ENCODE data around the gene ATRAID. TPM values are rescaled to one million over a fixed set of nuclear protein-coding genes. Genes with fewer than 3 reads are reported as not detected.
"Not testable (repeated sequence)": the region's sequence is repeated elsewhere in the genome, so short reads cannot be mapped to it uniquely, and the experiment has no call there.

The ATRAID gene
- total and polyA plus RNA-seq, 9 donors, result 84.5 to 121 (median 94.2) TPM

- DNase-seq, result no peak
- 86% methylated on average over 3 of the region's 8 CpGs for WGBS (ENCODE audit: insufficient coverage)
- Histone ChIP-seq H3K27me3 (ENCODE audit: control insufficient read depth, insufficient read depth, low read length) (peaks cover 28% of the 10 kb centered on the region), H3K9me3 (replicated peaks; ENCODE audit: control insufficient read depth, low read depth, low read length) (no peaks in the 10 kb centered on the region), H3K4me1 (ENCODE audit: control insufficient read depth, insufficient read depth, low read length) (no peaks in the 10 kb centered on the region), H3K27ac (ENCODE audit: low read length) (no peak overlapping the region), H3K36me3 (ENCODE audit: control insufficient read depth, insufficient read depth, low read length) (no peaks in the 10 kb centered on the region), H3K4me3 (ENCODE audit: low read length) (no peak overlapping the region)
Measured at GRCh38 chr2:27175330-27175729, 36.5 kb upstream of the ATRAID start.

GRCh38 chr2:27175781-27176180 is 36.1 kb upstream of the ATRAID start:
- DNase-seq; H3K36me3 ChIP-seq (ENCODE audit: control insufficient read depth, insufficient read depth, low read length); H3K4me3 ChIP-seq (ENCODE audit: low read length); H3K27ac ChIP-seq (ENCODE audit: low read length); H3K9me3 ChIP-seq (replicated peaks; ENCODE audit: control insufficient read depth, low read depth, low read length); H3K4me1 ChIP-seq (ENCODE audit: control insufficient read depth, insufficient read depth, low read length): not testable (repeated sequence)
- H3K27me3 ChIP-seq (ENCODE audit: control insufficient read depth, insufficient read depth, low read length), result peaks cover 26% of the 10 kb centered on the region
- no CpG with 5 or more reads among the region's 4 CpGs for WGBS (ENCODE audit: insufficient coverage)

- no peak overlapping the region for H3K27ac ChIP-seq (ENCODE audit: low read length)
- no peaks in the 10 kb centered on the region for H3K4me1 ChIP-seq (ENCODE audit: control insufficient read depth, insufficient read depth, low read length)
- peaks cover 18% of the 10 kb centered on the region for H3K27me3 ChIP-seq (ENCODE audit: control insufficient read depth, insufficient read depth, low read length)
- WGBS (ENCODE audit: insufficient coverage), result 93% methylated on average over 9 of the region's 15 CpGs
- no peak for DNase-seq
- H3K9me3 ChIP-seq (replicated peaks; ENCODE audit: control insufficient read depth, low read depth, low read length), result no peaks in the 10 kb centered on the region
- H3K36me3 ChIP-seq (ENCODE audit: control insufficient read depth, insufficient read depth, low read length), result no peaks in the 10 kb centered on the region
- H3K4me3 ChIP-seq (ENCODE audit: low read length), result no peak overlapping the region
Measured at GRCh38 chr2:27177441-27178351, 34.1 kb upstream of the ATRAID start.

GRCh38 chr2:27178469-27178868 is 33.4 kb upstream of the ATRAID start:
- WGBS (ENCODE audit: insufficient coverage), result no CpG with 5 or more reads among the region's 3 CpGs
- no peaks in the 10 kb centered on the region for H3K36me3 ChIP-seq (ENCODE audit: control insufficient read depth, insufficient read depth, low read length)
- H3K27ac ChIP-seq (ENCODE audit: low read length), result no peak overlapping the region
- H3K27me3 ChIP-seq (ENCODE audit: control insufficient read depth, insufficient read depth, low read length), result peaks cover 13% of the 10 kb centered on the region
- H3K4me1 ChIP-seq (ENCODE audit: control insufficient read depth, insufficient read depth, low read length), result no peaks in the 10 kb centered on the region
- H3K9me3 ChIP-seq (replicated peaks; ENCODE audit: control insufficient read depth, low read depth, low read length), result no peaks in the 10 kb centered on the region
- H3K4me3 ChIP-seq (ENCODE audit: low read length), result no peak overlapping the region
- no peak for DNase-seq

- Histone ChIP-seq H3K4me3 (ENCODE audit: low read length) (no peak overlapping the region), H3K27me3 (ENCODE audit: control insufficient read depth, insufficient read depth, low read length) (peaks cover 13% of the 10 kb centered on the region), H3K36me3 (ENCODE audit: control insufficient read depth, insufficient read depth, low read length) (no peaks in the 10 kb centered on the region), H3K4me1 (ENCODE audit: control insufficient read depth, insufficient read depth, low read length) (no peaks in the 10 kb centered on the region), H3K27ac (ENCODE audit: low read length) (no peak overlapping the region), H3K9me3 (replicated peaks; ENCODE audit: control insufficient read depth, low read depth, low read length) (no peaks in the 10 kb centered on the region)
- DNase-seq, result no peak
- 43% methylated on average over 1 of the region's 3 CpGs for WGBS (ENCODE audit: insufficient coverage)
Measured at GRCh38 chr2:27179344-27180000, 32.4 kb upstream of the ATRAID start.

- no peak for DNase-seq
- Histone ChIP-seq H3K36me3 (ENCODE audit: control insufficient read depth, insufficient read depth, low read length) (no peaks in the 10 kb centered on the region), H3K9me3 (replicated peaks; ENCODE audit: control insufficient read depth, low read depth, low read length) (no peaks in the 10 kb centered on the region), H3K27me3 (ENCODE audit: control insufficient read depth, insufficient read depth, low read length) (peaks cover 5% of the 10 kb centered on the region), H3K4me3 (ENCODE audit: low read length) (no peak overlapping the region), H3K27ac (ENCODE audit: low read length) (no peak overlapping the region), H3K4me1 (ENCODE audit: control insufficient read depth, insufficient read depth, low read length) (no peaks in the 10 kb centered on the region)
- no CpG with 5 or more reads among the region's 4 CpGs for WGBS (ENCODE audit: insufficient coverage)
Measured at GRCh38 chr2:27182346-27182745, 29.5 kb upstream of the ATRAID start.

GRCh38 chr2:27184115-27184514 is 27.7 kb upstream of the ATRAID start:
- Histone ChIP-seq H3K36me3 (ENCODE audit: control insufficient read depth, insufficient read depth, low read length) (no peaks in the 10 kb centered on the region), H3K27ac (ENCODE audit: low read length) (no peak overlapping the region), H3K4me3 (ENCODE audit: low read length) (no peak overlapping the region), H3K27me3 (ENCODE audit: control insufficient read depth, insufficient read depth, low read length) (peaks cover 2% of the 10 kb centered on the region), H3K4me1 (ENCODE audit: control insufficient read depth, insufficient read depth, low read length) (no peaks in the 10 kb centered on the region), H3K9me3 (replicated peaks; ENCODE audit: control insufficient read depth, low read depth, low read length) (no peaks in the 10 kb centered on the region)
- DNase-seq, result no peak
- WGBS (ENCODE audit: insufficient coverage), result 88% methylated on average over 1 of the region's 4 CpGs

GRCh38 chr2:27185331-27186026 is 26.4 kb upstream of the ATRAID start:
- Histone ChIP-seq H3K27ac (ENCODE audit: low read length) (no peak overlapping the region), H3K4me1 (ENCODE audit: control insufficient read depth, insufficient read depth, low read length) (no peaks in the 10 kb centered on the region), H3K36me3 (ENCODE audit: control insufficient read depth, insufficient read depth, low read length) (no peaks in the 10 kb centered on the region), H3K27me3 (ENCODE audit: control insufficient read depth, insufficient read depth, low read length) (peaks cover 2% of the 10 kb centered on the region), H3K9me3 (replicated peaks; ENCODE audit: control insufficient read depth, low read depth, low read length) (no peaks in the 10 kb centered on the region), H3K4me3 (ENCODE audit: low read length) (no peak overlapping the region)
- DNase-seq, result no peak
- 50% methylated on average over 3 of the region's 6 CpGs for WGBS (ENCODE audit: insufficient coverage)

- no peak overlapping the region for H3K4me3 ChIP-seq (ENCODE audit: low read length)
- H3K36me3 ChIP-seq (ENCODE audit: control insufficient read depth, insufficient read depth, low read length), result no peaks in the 10 kb centered on the region
- no peaks in the 10 kb centered on the region for H3K9me3 ChIP-seq (replicated peaks; ENCODE audit: control insufficient read depth, low read depth, low read length)
- no peak overlapping the region for H3K27ac ChIP-seq (ENCODE audit: low read length)
- 86% methylated on average over 2 of the region's 6 CpGs for WGBS (ENCODE audit: insufficient coverage)
- DNase-seq, result no peak
- H3K27me3 ChIP-seq (ENCODE audit: control insufficient read depth, insufficient read depth, low read length), result peaks cover 2% of the 10 kb centered on the region
- H3K4me1 ChIP-seq (ENCODE audit: control insufficient read depth, insufficient read depth, low read length), result no peaks in the 10 kb centered on the region
Measured at GRCh38 chr2:27186613-27187345, 25.1 kb upstream of the ATRAID start.
